Trophoblast cell (in vitro differentiated cells and primary cell): ENCODE measurements around the gene CWC27.

Source experiments
- DNase-seq, 2 donors: peaks; one replicate each; pipeline ENCODE4 v3.0.0-alpha.2; 2016
- H2AFZ ChIP-seq: 2 replicates; pipeline ENCODE4 v1.6.1; 2013; ENCODE audit warnings: low read length, moderate library complexity, mild to moderate bottlenecking; ENCODE audit not compliant: insufficient read depth, poor library complexity
- H2AK5ac ChIP-seq: 2 replicates; pipeline ENCODE4 v1.6.1; 2013; ENCODE audit warnings: mild to moderate bottlenecking, low read length
- H2BK120ac ChIP-seq: 2 replicates; pipeline ENCODE4 v1.6.1; 2013; ENCODE audit warnings: low read length, mild to moderate bottlenecking, moderate library complexity; ENCODE audit not compliant: insufficient read depth, poor library complexity
- H2BK12ac ChIP-seq: 2 replicates; pipeline ENCODE4 v1.6.1; 2013; ENCODE audit warnings: mild to moderate bottlenecking, low read length, moderate library complexity
- H2BK5ac ChIP-seq: 2 replicates; pipeline ENCODE4 v1.6.1; 2013; ENCODE audit warnings: low read length, low read depth, moderate library complexity, mild to moderate bottlenecking; ENCODE audit not compliant: poor library complexity
- H3K14ac ChIP-seq: 2 replicates; pipeline ENCODE4 v1.6.1; 2013; ENCODE audit warnings: mild to moderate bottlenecking, low read length
- H3K18ac ChIP-seq: 2 replicates; pipeline ENCODE4 v1.6.1; 2013; ENCODE audit warnings: mild to moderate bottlenecking, low read length
- H3K23ac ChIP-seq: 2 replicates; pipeline ENCODE4 v1.6.1; 2013; ENCODE audit warnings: low read length
- H3K27ac ChIP-seq: 2 replicates; pipeline ENCODE4 v1.5.1; 2013; ENCODE audit warnings: low read depth, mild to moderate bottlenecking, inconsistent platforms, low read length, moderate library complexity
- H3K27me3 ChIP-seq: 2 replicates; pipeline ENCODE4 v1.6.1; 2013; ENCODE audit warnings: inconsistent platforms, mild to moderate bottlenecking, low read length, moderate library complexity; ENCODE audit not compliant: insufficient read depth
- H3K36me3 ChIP-seq, 2 experiments: 1 replicate in 1 of 2; 2 replicates in 1 of 2; pipeline ENCODE4 v1.6.1; 2013; ENCODE audit warnings: low read length in 2 of 2, mild to moderate bottlenecking in 2 of 2, moderate library complexity in 1 of 2; ENCODE audit not compliant: insufficient read depth in 2 of 2, control insufficient read depth in 1 of 2
- H3K4ac ChIP-seq: 2 replicates; pipeline ENCODE4 v1.6.1; 2013; ENCODE audit warnings: low read depth, mild to moderate bottlenecking, low read length, moderate library complexity
- H3K4me1 ChIP-seq, 2 experiments: 1 replicate in 1 of 2; 2 replicates in 1 of 2; pipeline ENCODE4 v1.6.1; 2013; ENCODE audit warnings: low read length in 2 of 2, mild to moderate bottlenecking in 2 of 2, moderate library complexity in 1 of 2; ENCODE audit not compliant: insufficient read depth in 2 of 2, control insufficient read depth in 1 of 2
- H3K4me2 ChIP-seq: 2 replicates; pipeline ENCODE4 v1.6.1; 2013; ENCODE audit warnings: inconsistent platforms, mild to moderate bottlenecking, low read length, moderate library complexity
- H3K4me3 ChIP-seq: 2 replicates; pipeline ENCODE4 v1.5.1; 2013; ENCODE audit warnings: mild to moderate bottlenecking, low read depth, low read length, inconsistent platforms
- H3K79me1 ChIP-seq: one replicate; pipeline ENCODE4 v1.6.1; 2013; ENCODE audit warnings: low read length
- H3K79me2 ChIP-seq: 2 replicates; pipeline ENCODE4 v1.6.1; 2013; ENCODE audit warnings: low read length, mild to moderate bottlenecking; ENCODE audit not compliant: control insufficient read depth, insufficient read depth, poor library complexity
- H3K9ac ChIP-seq: 2 replicates; pipeline ENCODE4 v1.6.1; 2013; ENCODE audit warnings: mild to moderate bottlenecking, low read length
- H3K9me3 ChIP-seq: 2 replicates; pipeline ENCODE4 v1.6.1; 2013; ENCODE audit warnings: low read depth, mild to moderate bottlenecking, control low read depth, inconsistent platforms, low read length; ENCODE audit not compliant: insufficient read depth
- H4K12ac ChIP-seq: 2 replicates; pipeline ENCODE4 v1.6.1; 2013; ENCODE audit warnings: low read depth, mild to moderate bottlenecking, low read length, moderate library complexity
- H4K8ac ChIP-seq: 2 replicates; pipeline ENCODE4 v1.6.1; 2013; ENCODE audit warnings: low read depth, mild to moderate bottlenecking, low read length, moderate library complexity
- H4K91ac ChIP-seq: one replicate; pipeline ENCODE4 v1.6.1; 2013; ENCODE audit warnings: low read depth, mild to moderate bottlenecking, low read length, moderate library complexity
- WGBS: extraction: QIAGEN DNeasy Blood & Tissue Kit; methylation state at CpG from one replicate; pipeline ENCODE4 v1.1.7; 2013; ENCODE audit warnings: missing lambda C conversion rate; ENCODE audit not compliant: insufficient read length, insufficient coverage; ENCODE audit errors: extremely low coverage; 5-methylcytosine and 5-hydroxymethylcytosine counted together

The CWC27 gene

DNA sequence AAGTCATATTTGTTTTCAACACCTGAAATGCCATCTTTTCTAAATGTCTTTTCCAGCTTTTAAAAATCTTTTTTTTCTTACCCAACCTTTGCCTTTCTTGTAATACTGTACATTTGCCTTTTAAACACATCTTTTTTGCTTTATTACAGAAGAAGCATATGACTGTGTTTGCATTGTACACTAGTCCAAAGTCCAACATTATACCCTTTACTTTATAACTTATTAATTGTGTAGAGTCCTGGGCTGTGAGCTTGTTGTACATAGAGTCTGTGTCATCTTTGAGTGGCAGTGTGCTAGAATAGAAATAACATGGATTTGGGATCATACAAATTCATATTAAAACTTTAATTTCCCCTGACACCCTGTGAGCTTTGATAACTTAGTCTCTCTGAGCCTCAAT is 23.7 kb downstream of the CWC27 start:
- H3K79me1 ChIP-seq = no peaks in the 10 kb centered on the region
- H3K23ac ChIP-seq = no peak overlapping the region
- no peak overlapping the region for H3K4me3 ChIP-seq
- H2BK12ac ChIP-seq = no peak overlapping the region
- no peak overlapping the region for H3K4me2 ChIP-seq
- H4K91ac ChIP-seq = no peak overlapping the region
- no peak overlapping the region for H4K8ac ChIP-seq
- H3K27ac ChIP-seq = no peak overlapping the region
- no peak overlapping the region for H2BK120ac ChIP-seq
- H3K9ac ChIP-seq = no peak overlapping the region
- no peaks in the 10 kb centered on the region for H3K79me2 ChIP-seq
- no peak overlapping the region for H2AK5ac ChIP-seq
- no peak overlapping the region for H3K18ac ChIP-seq
- H4K12ac ChIP-seq = no peak overlapping the region
- no peak overlapping the region for H2AFZ ChIP-seq
- no peaks in the 10 kb centered on the region for H3K9me3 ChIP-seq
- H3K4me1 ChIP-seq = no peaks in the 10 kb centered on the region
- no peak overlapping the region for H2BK5ac ChIP-seq
- no peaks in the 10 kb centered on the region for H3K27me3 ChIP-seq
- no peak overlapping the region for H3K4ac ChIP-seq
- no peak overlapping the region for H3K14ac ChIP-seq
- no peak for DNase-seq
- H3K36me3 ChIP-seq = no peaks in the 10 kb centered on the region

DNA sequence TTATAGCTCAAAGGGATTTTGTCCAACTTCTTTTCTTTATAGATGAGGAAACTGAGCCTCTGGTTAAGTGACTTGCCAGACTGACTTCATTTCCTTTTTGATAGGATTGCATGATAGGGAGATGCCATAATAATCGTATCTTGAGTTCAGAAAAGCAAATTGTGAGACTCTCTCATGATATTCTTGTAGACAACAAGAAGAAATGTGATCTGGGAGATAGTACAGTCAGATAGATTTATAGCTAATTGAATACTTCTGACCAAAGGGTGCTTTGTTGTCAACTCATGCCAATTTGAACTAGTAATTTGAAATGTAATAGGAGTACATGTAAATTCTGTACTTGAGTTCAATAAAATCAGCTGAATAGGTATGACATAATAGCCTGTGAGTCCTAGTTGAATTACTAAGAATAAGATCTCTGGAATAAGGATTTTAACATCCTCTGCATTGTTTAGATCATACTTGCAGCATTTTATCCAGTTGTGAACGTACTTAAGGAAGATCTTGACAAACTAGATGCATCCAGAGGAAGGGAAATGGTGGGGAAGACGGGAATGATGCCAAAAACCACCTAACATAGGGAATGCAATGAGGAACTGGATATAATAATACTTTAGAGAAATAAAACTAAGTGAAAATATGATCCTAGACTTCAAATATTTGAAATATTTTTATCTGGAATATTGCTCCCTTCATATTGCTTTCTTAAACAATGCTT is 25.5 kb downstream of the CWC27 start:
- H3K4me2 ChIP-seq = no peak overlapping the region
- H2BK120ac ChIP-seq = no peak overlapping the region
- no peak overlapping the region for H3K4me3 ChIP-seq
- H3K4me1 ChIP-seq = no peaks in the 10 kb centered on the region
- WGBS = no CpG with 5 or more reads among the region's 3 CpGs
- H3K27me3 ChIP-seq = no peaks in the 10 kb centered on the region
- H4K12ac ChIP-seq = no peak overlapping the region
- no peaks in the 10 kb centered on the region for H3K79me1 ChIP-seq
- no peak overlapping the region for H3K23ac ChIP-seq
- no peak overlapping the region for H3K14ac ChIP-seq
- H3K79me2 ChIP-seq = no peaks in the 10 kb centered on the region
- no peak overlapping the region for H3K9ac ChIP-seq
- DNase-seq = no peak
- no peak overlapping the region for H2BK5ac ChIP-seq
- no peak overlapping the region for H2AFZ ChIP-seq
- peaks cover 0 to 1% of the 10 kb centered on the region in 2 experiments for H3K36me3 ChIP-seq
- H4K91ac ChIP-seq = no peak overlapping the region
- H2AK5ac ChIP-seq = no peak overlapping the region
- H4K8ac ChIP-seq = no peak overlapping the region
- H3K4ac ChIP-seq = no peak overlapping the region
- no peaks in the 10 kb centered on the region for H3K9me3 ChIP-seq
- no peak overlapping the region for H2BK12ac ChIP-seq
- H3K27ac ChIP-seq = no peak overlapping the region
- H3K18ac ChIP-seq = no peak overlapping the region

DNA sequence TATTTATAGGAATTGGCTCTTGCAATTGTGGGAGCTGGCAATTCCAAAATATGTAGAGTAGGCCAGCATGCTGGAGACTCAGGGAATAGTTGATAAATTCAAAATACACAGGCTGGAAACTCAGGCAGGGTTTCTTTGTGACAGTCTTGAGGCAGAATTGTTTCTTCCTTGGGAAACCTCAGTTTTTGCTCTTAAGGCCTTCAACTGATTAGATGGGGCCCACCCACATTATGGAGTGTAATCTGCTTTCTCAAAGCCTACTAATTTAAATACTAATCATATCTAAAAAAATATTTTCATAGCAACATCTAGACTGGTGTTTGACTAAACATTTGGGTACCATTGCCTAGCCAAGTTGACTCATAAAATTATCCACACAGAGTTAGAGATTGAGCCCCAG is 27.6 kb downstream of the CWC27 start:
- H3K14ac ChIP-seq = no peak overlapping the region
- DNase-seq = no peak
- no peak overlapping the region for H3K23ac ChIP-seq
- peaks cover 0 to 1% of the 10 kb centered on the region in 2 experiments for H3K36me3 ChIP-seq
- H2BK5ac ChIP-seq = no peak overlapping the region
- H3K27me3 ChIP-seq = no peaks in the 10 kb centered on the region
- H2BK120ac ChIP-seq = no peak overlapping the region
- H4K12ac ChIP-seq = no peak overlapping the region
- H2AK5ac ChIP-seq = no peak overlapping the region
- H3K4me2 ChIP-seq = no peak overlapping the region
- H3K27ac ChIP-seq = no peak overlapping the region
- H3K4ac ChIP-seq = no peak overlapping the region
- H3K18ac ChIP-seq = no peak overlapping the region
- H4K8ac ChIP-seq = no peak overlapping the region
- H3K9ac ChIP-seq = no peak overlapping the region
- H3K4me1 ChIP-seq = no peaks in the 10 kb centered on the region
- H3K9me3 ChIP-seq = no peaks in the 10 kb centered on the region
- no peak overlapping the region for H2BK12ac ChIP-seq
- no peak overlapping the region for H4K91ac ChIP-seq
- H3K79me1 ChIP-seq = no peaks in the 10 kb centered on the region
- no peak overlapping the region for H3K4me3 ChIP-seq
- no peaks in the 10 kb centered on the region for H3K79me2 ChIP-seq
- H2AFZ ChIP-seq = no peak overlapping the region

DNA sequence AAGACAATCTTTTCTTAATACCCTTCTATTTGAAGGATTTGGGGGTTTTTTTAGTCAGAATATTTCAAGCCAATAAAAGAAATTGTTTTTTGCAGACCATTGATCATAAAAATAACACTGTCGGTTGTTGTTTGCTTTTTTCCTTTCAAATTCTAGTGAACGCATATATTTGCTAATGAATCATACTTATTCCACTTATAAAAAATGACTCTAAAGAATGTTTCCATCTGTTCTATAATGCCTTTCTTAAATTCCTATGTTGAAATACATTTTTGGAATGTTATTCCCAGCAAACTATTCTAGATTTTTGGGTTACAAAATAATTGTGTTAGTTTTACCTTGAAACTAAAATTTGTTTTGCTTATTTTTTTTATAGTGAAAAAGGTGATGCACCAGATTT is 32.2 kb downstream of the CWC27 start:
- WGBS = no CpG with 5 or more reads among the region's 2 CpGs

More for the DNA sequence above, 32.2 kb downstream of the CWC27 start:
- Histone ChIP-seq H3K36me3 (peaks cover 0 to 1% of the 10 kb centered on the region in 2 experiments), H3K14ac (no peak overlapping the region), H3K4ac (no peak overlapping the region), H3K23ac (no peak overlapping the region), H3K4me1 (no peaks in the 10 kb centered on the region), H2BK120ac (no peak overlapping the region), H2BK12ac (no peak overlapping the region), H3K9ac (no peak overlapping the region), H4K8ac (no peak overlapping the region), H2BK5ac (no peak overlapping the region), H3K18ac (no peak overlapping the region), H3K79me1 (no peaks in the 10 kb centered on the region), H3K4me3 (no peak overlapping the region), H2AK5ac (no peak overlapping the region), H4K91ac (no peak overlapping the region), H4K12ac (no peak overlapping the region), H3K27me3 (no peaks in the 10 kb centered on the region), H2AFZ (no peak overlapping the region), H3K27ac (no peak overlapping the region), H3K9me3 (no peaks in the 10 kb centered on the region), H3K4me2 (no peak overlapping the region), H3K79me2 (no peaks in the 10 kb centered on the region)
- no peak for DNase-seq
